ENCODE data around the gene NUDT22.

The NUDT22 gene

GRCh38 chr11:64256300-64256699 lies 30.2 kb downstream of the NUDT22 start:
- peaks cover 17% of the 10 kb centered on the region for H3K36me3 Mint-ChIP-seq (ENCODE audit: low read depth)
- DNase-seq: no peak
- H3K27ac Mint-ChIP-seq: no peak overlapping the region
- no peak overlapping the region for H3K4me3 Mint-ChIP-seq
- TF ChIP-seq, protein P1, sequence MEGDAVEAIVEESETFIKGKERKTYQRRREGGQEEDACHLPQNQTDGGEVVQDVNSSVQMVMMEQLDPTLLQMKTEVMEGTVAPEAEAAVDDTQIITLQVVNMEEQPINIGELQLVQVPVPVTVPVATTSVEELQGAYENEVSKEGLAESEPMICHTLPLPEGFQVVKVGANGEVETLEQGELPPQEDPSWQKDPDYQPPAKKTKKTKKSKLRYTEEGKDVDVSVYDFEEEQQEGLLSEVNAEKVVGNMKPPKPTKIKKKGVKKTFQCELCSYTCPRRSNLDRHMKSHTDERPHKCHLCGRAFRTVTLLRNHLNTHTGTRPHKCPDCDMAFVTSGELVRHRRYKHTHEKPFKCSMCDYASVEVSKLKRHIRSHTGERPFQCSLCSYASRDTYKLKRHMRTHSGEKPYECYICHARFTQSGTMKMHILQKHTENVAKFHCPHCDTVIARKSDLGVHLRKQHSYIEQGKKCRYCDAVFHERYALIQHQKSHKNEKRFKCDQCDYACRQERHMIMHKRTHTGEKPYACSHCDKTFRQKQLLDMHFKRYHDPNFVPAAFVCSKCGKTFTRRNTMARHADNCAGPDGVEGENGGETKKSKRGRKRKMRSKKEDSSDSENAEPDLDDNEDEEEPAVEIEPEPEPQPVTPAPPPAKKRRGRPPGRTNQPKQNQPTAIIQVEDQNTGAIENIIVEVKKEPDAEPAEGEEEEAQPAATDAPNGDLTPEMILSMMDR (IDR thresholded peaks at IDR 0.05): no peak
- H3K27me3 Mint-ChIP-seq (ENCODE audit: low read depth, poor library complexity): peaks cover 2% of the 10 kb centered on the region
- no peaks in the 10 kb centered on the region for H3K9me3 Mint-ChIP-seq
- H3K4me1 Mint-ChIP-seq: peaks cover 31% of the 10 kb centered on the region

DNA sequence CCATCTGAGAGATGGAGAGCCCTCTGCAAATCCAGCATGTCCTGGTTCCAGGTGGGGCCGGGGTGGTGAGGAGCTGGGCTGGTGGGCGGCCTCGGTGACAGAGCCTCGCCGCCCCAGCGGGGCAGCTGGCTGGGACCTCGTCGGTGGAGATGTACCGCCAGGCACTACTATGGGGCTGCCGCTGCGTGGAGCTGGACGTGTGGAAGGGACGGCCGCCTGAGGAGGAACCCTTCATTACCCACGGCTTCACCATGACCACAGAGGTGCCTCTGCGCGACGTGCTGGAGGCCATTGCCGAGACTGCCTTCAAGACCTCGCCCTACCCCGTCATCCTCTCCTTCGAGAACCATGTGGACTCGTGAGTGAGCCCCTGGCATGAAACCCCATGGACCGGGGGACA lies 32.3 kb downstream of the NUDT22 start:
- H3K27me3 Mint-ChIP-seq (ENCODE audit: low read depth, poor library complexity): peaks cover 2% of the 10 kb centered on the region
- TF ChIP-seq, protein P1 (IDR thresholded peaks at IDR 0.05): no peak
- no peak overlapping the region for H3K27ac Mint-ChIP-seq
- peaks cover 26% of the 10 kb centered on the region for H3K4me1 Mint-ChIP-seq
- H3K9me3 Mint-ChIP-seq: no peaks in the 10 kb centered on the region
- peaks cover 21% of the 10 kb centered on the region for H3K36me3 Mint-ChIP-seq (ENCODE audit: low read depth)
- H3K4me3 Mint-ChIP-seq: no peak overlapping the region
- DNase-seq: no peak

GRCh38 chr11:64258946-64259532 lies 33.0 kb downstream of the NUDT22 start:
- peaks cover 25% of the 10 kb centered on the region for H3K4me1 Mint-ChIP-seq
- H3K4me3 Mint-ChIP-seq: no peak overlapping the region

GRCh38 chr11:64259533-64260067 lies 33.5 kb downstream of the NUDT22 start:
- Mint-ChIP-seq H3K4me3 (no peak overlapping the region), H3K27ac (peak overlapping the region; percentile 89)
- DNase-seq: no peak

More at GRCh38 chr11:64258946-64259532, 33.0 kb downstream of the NUDT22 start:
- TF ChIP-seq, protein P1 (IDR thresholded peaks at IDR 0.05): no peak
- no peak for DNase-seq
- H3K9me3 Mint-ChIP-seq: no peaks in the 10 kb centered on the region
- peaks cover 2% of the 10 kb centered on the region for H3K27me3 Mint-ChIP-seq (ENCODE audit: low read depth, poor library complexity)
- H3K27ac Mint-ChIP-seq: peak overlapping the region; percentile 89
- H3K36me3 Mint-ChIP-seq (ENCODE audit: low read depth): peaks cover 21% of the 10 kb centered on the region

GRCh38 chr11:64260147-64260708 lies 34.2 kb downstream of the NUDT22 start:
- no peak for DNase-seq
- Mint-ChIP-seq H3K4me3 (no peak overlapping the region), H3K36me3 (ENCODE audit: low read depth) (peaks cover 21% of the 10 kb centered on the region), H3K27me3 (ENCODE audit: low read depth, poor library complexity) (peaks cover 2% of the 10 kb centered on the region), H3K4me1 (peaks cover 30% of the 10 kb centered on the region), H3K27ac (peak overlapping the region; percentile 89), H3K9me3 (no peaks in the 10 kb centered on the region)
- TF ChIP-seq, protein P1 (IDR thresholded peaks at IDR 0.05): no peak

More at GRCh38 chr11:64259533-64260067, 33.5 kb downstream of the NUDT22 start:
- Mint-ChIP-seq H3K4me1 (peaks cover 30% of the 10 kb centered on the region), H3K27me3 (ENCODE audit: low read depth, poor library complexity) (peaks cover 2% of the 10 kb centered on the region), H3K9me3 (no peaks in the 10 kb centered on the region), H3K36me3 (ENCODE audit: low read depth) (peaks cover 21% of the 10 kb centered on the region)
- TF ChIP-seq, protein P1 (IDR thresholded peaks at IDR 0.05): no peak

Measured in nephron progenitor cell (in vitro differentiated cells).